ENCODE data around the gene ILF2.

ILF2 gene

DNA sequence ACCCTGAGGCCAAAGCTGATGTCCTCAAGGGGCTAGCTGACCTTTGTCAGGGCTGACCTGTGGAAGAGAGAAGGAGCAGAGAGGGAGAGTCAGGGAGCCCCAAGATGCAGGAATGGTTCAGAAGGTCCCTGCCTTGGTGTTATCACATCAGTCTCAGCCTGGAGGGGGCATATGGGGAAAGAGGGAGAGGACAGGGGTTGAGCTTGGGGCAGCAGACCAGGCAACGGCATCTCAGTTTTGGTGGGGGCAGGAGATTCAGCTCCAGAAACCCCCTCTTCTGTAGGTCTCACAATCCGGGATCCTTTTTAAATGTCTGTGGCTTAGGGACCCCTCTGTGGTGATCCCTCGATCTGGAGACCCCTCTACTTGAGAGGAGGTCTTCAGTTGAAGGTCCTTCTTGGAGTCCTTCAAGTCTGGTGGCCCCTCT is 44.3 kb downstream of the ILF2 start:
- DNase-seq, result no peak

DNA sequence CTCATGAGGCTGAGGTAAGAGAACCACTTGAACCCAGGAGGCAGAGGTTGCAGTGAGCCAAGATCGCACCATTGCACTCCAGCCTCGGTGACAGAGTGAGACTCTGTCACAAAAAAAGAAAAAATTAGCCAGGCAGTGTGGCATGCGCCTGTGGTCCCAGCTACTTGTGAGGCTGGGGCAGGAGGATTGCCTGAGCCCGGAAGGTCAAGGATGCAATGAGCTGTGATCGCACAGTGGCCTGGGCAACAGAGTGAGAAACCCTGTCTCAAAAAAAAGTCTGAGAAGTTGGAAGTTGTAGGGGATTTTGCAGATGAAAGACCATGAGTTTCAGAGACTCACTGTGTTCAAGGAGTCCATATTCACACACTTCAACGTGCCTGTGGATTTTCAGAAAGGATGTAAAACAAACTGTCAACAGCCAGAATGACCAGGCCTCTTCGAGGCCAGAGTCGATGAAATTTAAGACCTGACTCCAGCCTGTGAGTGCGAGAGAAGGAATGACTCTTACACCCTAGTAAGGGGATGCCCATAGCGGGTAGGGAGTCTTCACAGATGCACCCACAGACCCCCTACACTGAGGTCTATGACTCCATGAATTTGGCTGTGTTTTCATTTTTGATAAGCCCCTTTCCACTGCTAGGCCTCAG is 45.7 kb downstream of the ILF2 start:
- DNase-seq, result no peak

- DNase-seq, result no peak
These were observed 47.7 kb downstream of the ILF2 start for GRCh38 chr1:153623101-153623500.

- no peak for DNase-seq
These were observed 51.6 kb downstream of the ILF2 start for GRCh38 chr1:153619171-153619570.

- peak; percentile 54 to 74 for DNase-seq
These were observed 53.1 kb downstream of the ILF2 start for GRCh38 chr1:153617663-153618062.

GRCh38 chr1:153616917-153617311 is 53.9 kb downstream of the ILF2 start:
- no peak for DNase-seq

DNA sequence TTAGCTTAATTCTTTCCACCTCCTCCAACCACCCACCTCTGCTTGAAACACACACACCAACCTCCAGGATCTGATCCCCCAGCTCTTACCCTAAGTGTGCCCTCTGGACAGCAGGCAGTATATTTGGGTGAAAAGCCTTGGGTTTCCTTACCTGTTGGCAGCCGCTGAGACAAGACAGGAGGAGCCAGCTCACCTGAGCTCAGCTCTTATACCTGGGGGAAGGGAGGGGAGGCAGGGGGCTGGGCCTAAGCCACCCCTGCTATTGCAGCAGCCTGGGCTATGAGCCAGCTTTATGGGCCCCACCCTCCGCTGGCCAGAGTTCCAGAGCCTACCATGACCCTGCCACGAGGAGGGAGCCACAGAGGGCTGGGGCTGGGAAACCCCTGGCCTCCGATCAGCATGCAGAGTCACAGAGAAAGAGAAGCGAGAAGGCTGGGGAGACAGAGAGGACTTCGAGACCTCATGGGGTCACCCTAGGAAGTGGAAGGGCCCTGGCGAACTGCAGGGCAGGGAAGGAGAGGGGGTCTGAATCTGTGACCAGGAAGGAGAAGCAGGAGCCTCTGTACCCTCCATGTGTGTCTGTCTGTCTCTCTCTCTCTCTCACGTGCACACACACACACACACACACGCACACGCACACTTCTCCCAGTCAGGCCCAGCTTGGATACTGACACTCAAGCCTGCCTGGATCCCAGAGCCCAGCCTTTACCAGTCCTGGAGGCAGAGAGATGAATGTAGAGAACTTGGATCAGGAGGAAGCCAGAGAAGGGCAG is 54.5 kb downstream of the ILF2 start, which contains the start of gene S100A14:
Gene S100A14 (minus strand): TSS at position 182 of the 773 bp plus-strand sequence. CDS start 467 bp downstream, outside the sequence.
- DNase-seq, result no peak

GRCh38 chr1:153615406-153615805 is 55.4 kb downstream of the ILF2 start:
- DNase-seq, result no peak

- DNase-seq, result no peak
These were observed 55.9 kb downstream of the ILF2 start for GRCh38 chr1:153614906-153615305.

DNA sequence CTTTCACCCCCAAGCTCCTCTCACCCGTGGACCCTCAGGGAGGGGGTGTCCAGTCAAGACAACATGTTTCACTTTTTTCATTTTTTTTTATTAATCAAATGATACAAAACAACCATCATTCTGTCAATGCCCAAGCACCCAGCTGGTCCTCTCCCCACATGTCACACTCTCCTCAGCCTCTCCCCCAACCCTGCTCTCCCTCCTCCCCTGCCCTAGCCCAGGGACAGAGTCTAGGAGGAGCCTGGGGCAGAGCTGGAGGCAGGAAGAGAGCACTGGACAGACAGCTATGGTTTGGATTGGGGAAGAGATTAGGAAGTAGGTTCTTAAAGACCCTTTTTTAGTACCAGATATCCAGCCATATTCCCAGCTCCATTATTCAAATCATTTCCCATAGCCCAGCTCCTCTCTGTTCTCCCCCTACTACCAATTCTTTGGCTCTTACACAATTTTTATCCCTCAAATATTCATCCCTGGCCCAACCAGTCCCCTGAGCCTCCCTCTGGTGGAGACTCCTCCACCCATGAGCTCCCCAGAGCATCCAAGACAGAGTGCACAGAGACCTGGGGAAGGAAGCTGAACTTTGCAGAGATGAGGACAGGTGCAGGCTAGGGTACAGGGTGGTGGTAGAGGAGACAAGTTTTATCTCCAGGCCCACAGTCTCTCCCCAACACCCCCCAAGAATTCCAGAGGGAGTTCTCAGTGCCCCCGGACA is 56.4 kb downstream of the ILF2 start:
- no peak for DNase-seq

DNA sequence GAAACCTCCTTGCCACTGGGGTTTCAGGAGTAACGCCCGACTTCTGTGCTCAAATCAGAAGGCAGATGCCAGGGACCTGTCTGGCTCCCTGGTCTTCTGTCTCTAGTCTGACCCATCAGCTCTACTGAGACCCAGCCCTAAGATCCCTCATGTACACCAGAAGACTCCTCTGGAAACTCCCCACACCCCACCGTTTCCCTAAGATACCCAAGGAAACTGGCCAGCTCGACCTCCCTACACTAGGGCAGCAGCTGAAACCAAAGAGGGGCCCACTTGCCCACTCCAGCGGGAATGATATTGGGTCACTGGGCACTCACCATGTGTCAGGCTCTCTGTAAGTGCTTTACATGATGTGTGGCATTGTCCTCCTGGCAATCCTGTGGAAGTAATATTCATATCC is 57.4 kb downstream of the ILF2 start:
- DNase-seq, result no peak

DNA sequence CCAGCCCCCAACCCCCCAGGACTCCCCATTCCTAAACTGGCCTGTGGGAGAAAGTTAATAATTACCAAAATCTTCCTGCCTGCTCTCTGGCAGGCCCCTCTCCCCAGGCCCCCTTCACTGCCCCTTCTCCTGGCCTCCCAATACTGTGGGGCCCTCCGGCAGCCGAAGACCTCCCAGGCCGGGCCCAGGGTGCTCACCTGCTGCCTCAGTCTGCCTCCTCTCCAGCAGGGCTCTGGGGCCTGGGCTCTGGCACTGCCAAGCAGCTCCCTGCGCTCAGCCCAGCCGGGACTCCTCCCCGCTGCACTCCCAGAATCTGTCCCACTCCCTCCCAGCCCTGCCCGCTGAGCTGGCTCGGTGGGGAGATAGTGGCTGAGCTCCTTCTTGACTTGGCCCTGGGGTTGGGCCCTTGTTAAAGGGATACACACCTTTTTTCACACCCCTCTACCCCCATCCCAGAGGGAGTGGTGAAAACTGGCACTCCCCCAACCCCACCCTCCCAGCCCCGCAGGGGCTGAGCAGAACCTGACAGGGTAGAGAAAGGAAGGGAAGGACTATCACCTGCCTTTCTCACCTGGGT is 58.0 kb downstream of the ILF2 start, which contains the start of gene S100A16:
Gene S100A16 (minus strand): TSS at position 383 of the 577 bp plus-strand sequence. CDS start 4,986 bp downstream, outside the sequence.
- DNase-seq, result no peak

DNA sequence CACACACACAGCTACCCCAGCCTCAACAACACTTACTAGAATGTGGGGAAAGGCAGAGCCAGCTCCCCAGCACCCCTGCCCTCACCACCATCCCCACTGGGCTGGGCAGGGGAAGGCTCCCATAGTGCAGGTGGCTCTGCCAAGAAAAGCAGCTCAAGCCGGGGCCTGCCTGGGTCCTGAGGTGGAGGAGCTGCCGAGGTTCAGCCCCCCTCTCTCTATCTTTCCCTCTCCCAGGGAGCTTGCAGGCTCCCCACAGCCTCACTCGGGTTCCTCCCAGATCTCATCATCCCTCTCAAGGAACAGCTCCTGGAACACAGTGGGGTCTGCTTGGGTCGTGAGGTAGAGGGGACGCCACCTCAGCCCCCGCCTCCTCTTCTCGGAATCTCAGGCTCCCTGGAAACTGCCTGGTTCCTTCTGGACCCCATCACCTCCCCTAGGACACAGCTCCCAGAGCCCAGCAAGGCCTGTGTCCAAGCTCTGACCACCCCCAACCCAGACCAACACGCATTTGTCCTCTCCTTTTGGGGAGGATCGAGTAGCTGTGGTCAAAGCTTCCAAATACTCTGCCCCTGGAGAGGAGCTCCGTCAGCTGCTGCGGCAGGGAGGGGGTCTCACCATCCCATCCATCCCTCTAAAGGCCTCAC is 58.6 kb downstream of the ILF2 start:
- DNase-seq, result no peak

Data from activated CD4-positive, alpha-beta T cell treated with anti-CD3 and anti-CD28 coated beads for 4 hours (primary cell).